IMR-90 (cell line): ENCODE data around the gene SHROOM3. TPM values are rescaled to one million over a fixed set of nuclear protein-coding genes. Genes with fewer than 3 reads are reported as not detected.

Experiments used
- ATAC-seq: fragments of 200-7000 bp; cut with Tn5 transposase; 2 replicates; pipeline ENCODE4 v1.9.1; 2020; ENCODE audit warnings: low read depth, mild to moderate bottlenecking, moderate library complexity
- BruUV-seq: library from RNA; stranded (reverse); fragments of 400-500 nt; replicated peaks from 2 replicates; lab custom pipeline; 2021; lab: Mats Ljungman, UMichigan
- CTCF ChIA-PET: fragments of 300-600 bp; formaldehyde crosslinking; extraction: SDS; loops from one replicate; lab custom pipeline; 2021; ENCODE audit warnings: antibody characterized with exemption; lab: Yijun Ruan, JAX
- POLR2A ChIA-PET: fragments of 300-600 bp; sonication (Branson Sonifier 250); formaldehyde crosslinking; loops from one replicate; lab custom pipeline; 2022; ENCODE audit warnings: antibody characterized with exemption; ENCODE audit not compliant: unreplicated experiment; lab: Charles Lee
- DNase-seq: peaks from one replicate; pipeline ENCODE4 v3.0.0; 2013
- H2AFZ ChIP-seq: replicated peaks from 2 replicates; pipeline ENCODE3; 2013; ENCODE audit warnings: low read length, mild to moderate bottlenecking; ENCODE audit not compliant: poor library complexity
- H2AK5ac ChIP-seq: 2 replicates; pipeline ENCODE4 v1.6.1; 2013; ENCODE audit warnings: low read depth, low read length, inconsistent platforms
- H2AK9ac ChIP-seq: replicated peaks from 2 replicates; pipeline ENCODE3; 2013; ENCODE audit warnings: mild to moderate bottlenecking, low read depth, low read length, moderate library complexity; ENCODE audit not compliant: poor library complexity
- H2BK120ac ChIP-seq: 2 replicates; pipeline ENCODE4 v1.6.1; 2013; ENCODE audit warnings: low read depth, low read length, inconsistent platforms
- H2BK15ac ChIP-seq: 3 replicates; pipeline ENCODE4 v1.6.1; 2013; ENCODE audit warnings: low read depth, low read length, inconsistent platforms
- H2BK20ac ChIP-seq: 2 replicates; pipeline ENCODE4 v1.6.1; 2013; ENCODE audit warnings: low read depth, mild to moderate bottlenecking, inconsistent platforms, low read length, moderate library complexity
- H2BK5ac ChIP-seq: 2 replicates; pipeline ENCODE4 v1.6.1; 2013; ENCODE audit warnings: mild to moderate bottlenecking, low read depth, low read length, inconsistent platforms; ENCODE audit not compliant: poor library complexity, severe bottlenecking
- H3K14ac ChIP-seq: replicated peaks from 2 replicates; pipeline ENCODE4 v1.6.1; 2013; ENCODE audit warnings: low read depth, low read length, inconsistent platforms
- H3K18ac ChIP-seq: 2 replicates; pipeline ENCODE4 v1.6.1; 2013; ENCODE audit warnings: low read depth, low read length, control low read depth
- H3K23ac ChIP-seq: 2 replicates; pipeline ENCODE4 v1.6.1; 2013; ENCODE audit warnings: low read depth, low read length, inconsistent platforms
- H3K27ac ChIP-seq: 2 replicates; pipeline ENCODE4 v1.5.1; 2013; ENCODE audit warnings: mild to moderate bottlenecking, control low read depth, low read length; ENCODE audit not compliant: insufficient read depth
- H3K27me3 ChIP-seq: 2 replicates; pipeline ENCODE4 v1.6.1; 2013; ENCODE audit warnings: low read length; ENCODE audit not compliant: control insufficient read depth, insufficient read depth
- H3K36me3 ChIP-seq: 2 replicates; pipeline ENCODE4 v1.6.1; 2013; ENCODE audit warnings: low read length, mixed read lengths; ENCODE audit not compliant: control insufficient read depth, insufficient read depth
- H3K4ac ChIP-seq: 2 replicates; pipeline ENCODE4 v1.6.1; 2013; ENCODE audit warnings: low read depth, low read length, inconsistent platforms
- H3K4me1 ChIP-seq: 2 replicates; pipeline ENCODE4 v1.6.1; 2013; ENCODE audit warnings: low read length, mixed read lengths; ENCODE audit not compliant: control insufficient read depth, insufficient read depth
- H3K4me2 ChIP-seq: 2 replicates; pipeline ENCODE4 v1.6.1; 2013; ENCODE audit warnings: low read depth, mild to moderate bottlenecking, control low read depth, low read length, moderate library complexity
- H3K4me3 ChIP-seq: 2 replicates; pipeline ENCODE4 v1.5.1; 2013; ENCODE audit warnings: low read depth, mild to moderate bottlenecking, control low read depth, low read length, moderate library complexity; ENCODE audit not compliant: insufficient read depth
- H3K56ac ChIP-seq: 2 replicates; pipeline ENCODE4 v1.6.1; 2013; ENCODE audit warnings: low read length, inconsistent platforms; ENCODE audit not compliant: insufficient read depth; ENCODE audit errors: extremely low read depth
- H3K79me1 ChIP-seq, 2 experiments: 2 replicates each; pipeline ENCODE4 v1.6.1; 2013; ENCODE audit warnings: low read length in 2 of 2, inconsistent platforms in 1 of 2, low read depth in 1 of 2
- H3K9ac ChIP-seq: 2 replicates; pipeline ENCODE4 v1.6.1; 2013; ENCODE audit warnings: low read depth, low read length, control low read depth
- H3K9me1 ChIP-seq: 2 replicates; pipeline ENCODE4 v1.6.1; 2013; ENCODE audit warnings: low read length, inconsistent platforms; ENCODE audit not compliant: insufficient read depth
- H3K9me3 ChIP-seq: 2 replicates; pipeline ENCODE4 v1.6.1; 2013; ENCODE audit warnings: low read length; ENCODE audit not compliant: control insufficient read depth, insufficient read depth
- H4K20me1 ChIP-seq: 2 replicates; pipeline ENCODE4 v1.6.1; 2013; ENCODE audit warnings: low read length, inconsistent platforms; ENCODE audit not compliant: insufficient read depth
- H4K5ac ChIP-seq: 2 replicates; pipeline ENCODE4 v1.6.1; 2013; ENCODE audit warnings: mild to moderate bottlenecking, low read depth, low read length, control low read depth
- H4K8ac ChIP-seq, 2 experiments: 2 replicates each; pipeline ENCODE4 v1.6.1; 2013; ENCODE audit warnings: low read depth in 2 of 2, low read length in 2 of 2, control low read depth in 1 of 2, inconsistent platforms in 1 of 2
- H4K91ac ChIP-seq: 2 replicates; pipeline ENCODE4 v1.6.1; 2013; ENCODE audit warnings: low read depth, low read length, inconsistent platforms; ENCODE audit not compliant: insufficient read depth
- BHLHE40 ChIP-seq: fragments of 150-350 bp; IDR thresholded peaks from 2 replicates; pipeline ENCODE4 v1.6.1; 2016; ENCODE audit warnings: mild to moderate bottlenecking, low read depth, low read length
- CEBPB ChIP-seq: IDR thresholded peaks from 2 replicates; pipeline ENCODE4 v1.6.1; 2012; ENCODE audit warnings: low read depth, low read length, improper control_type of control experiment
- CHD1 ChIP-seq: IDR thresholded peaks from 2 replicates; pipeline ENCODE4 v1.6.1; 2012; ENCODE audit warnings: low read depth, low read length, improper control_type of control experiment
- CTCF ChIP-seq: conservative IDR thresholded peaks from 2 replicates; pipeline ENCODE4 v1.5.1; 2012; ENCODE audit warnings: mild to moderate bottlenecking, low read depth, low read length, improper control_type of control experiment
- ELK1 ChIP-seq: fragments of 150-350 bp; IDR thresholded peaks from 2 replicates; pipeline ENCODE4 v1.6.1; 2016; ENCODE audit warnings: low read depth, mild to moderate bottlenecking, low read length, moderate library complexity, borderline replicate concordance
- FOS ChIP-seq: fragments of 150-350 bp; IDR thresholded peaks from 2 replicates; pipeline ENCODE4 v1.6.1; 2016; ENCODE audit warnings: low read depth, low read length
- MAFK ChIP-seq: IDR thresholded peaks from 2 replicates; pipeline ENCODE4 v1.6.1; 2012; ENCODE audit warnings: low read depth, low read length, improper control_type of control experiment
- MAZ ChIP-seq: IDR thresholded peaks from 2 replicates; pipeline ENCODE4 v1.6.1; 2012; ENCODE audit warnings: low read depth, mild to moderate bottlenecking, low read length, improper control_type of control experiment, moderate library complexity, borderline replicate concordance
- MXI1 ChIP-seq: IDR thresholded peaks from 2 replicates; pipeline ENCODE4 v1.6.1; 2012; ENCODE audit warnings: low read depth, mild to moderate bottlenecking, low read length, moderate library complexity, borderline replicate concordance
- NFE2L2 ChIP-seq: fragments of 150-350 bp; IDR thresholded peaks from 2 replicates; pipeline ENCODE4 v1.6.1; 2016; ENCODE audit warnings: low read depth, mild to moderate bottlenecking, low read length
- POLR2A ChIP-seq: IDR thresholded peaks from 2 replicates; pipeline ENCODE4 v1.6.1; 2012; ENCODE audit warnings: mild to moderate bottlenecking, low read depth, low read length
- RAD21 ChIP-seq: IDR thresholded peaks from 2 replicates; pipeline ENCODE4 v1.6.1; 2012; ENCODE audit warnings: low read length, improper control_type of control experiment
- RCOR1 ChIP-seq: IDR thresholded peaks from 2 replicates; pipeline ENCODE4 v1.6.1; 2012; ENCODE audit warnings: mild to moderate bottlenecking, low read length, improper control_type of control experiment; ENCODE audit not compliant: insufficient replicate concordance
- RFX5 ChIP-seq: IDR thresholded peaks from 2 replicates; pipeline ENCODE4 v1.8.0; 2012; ENCODE audit warnings: low read depth, mild to moderate bottlenecking, low read length, moderate library complexity
- SMC3 ChIP-seq: fragments of 150-350 bp; IDR thresholded peaks from 2 replicates; pipeline ENCODE4 v1.6.1; 2016; ENCODE audit warnings: low read depth, mild to moderate bottlenecking, antibody characterized with exemption, low read length, moderate library complexity
- USF2 ChIP-seq: fragments of 150-350 bp; IDR thresholded peaks from 2 replicates; pipeline ENCODE4 v1.6.1; 2017; ENCODE audit warnings: mild to moderate bottlenecking, antibody characterized with exemption, low read length, low read depth
- WGBS, 2 experiments: methylation state at CpG; one replicate each; pipeline versions ENCODE4 v1.1.5 to v1.1.7; 2013; ENCODE audit warnings: missing lambda C conversion rate in 2 of 2; ENCODE audit not compliant: insufficient read length in 1 of 2; ENCODE audit errors: extremely low coverage in 2 of 2; 5-methylcytosine and 5-hydroxymethylcytosine counted together
- dilution Hi-C: fragments of 300-500 bp; cut with HindIII; formaldehyde crosslinking; loops from one replicate; pipeline ENCODE4 v1.14.3; 2018; ENCODE audit warnings: low sequenced_read_pairs; ENCODE audit not compliant: unreplicated experiment
- in situ Hi-C: fragments of 300-500 bp; cut with MboI; formaldehyde crosslinking; loops from 3 replicates; pipeline ENCODE4 v1.14.3; 2019; ENCODE audit warnings: low sequenced_read_pairs, inconsistent platforms, mixed read lengths
- intact Hi-C: fragments of 100-400 bp; cut with micrococcal nuclease; formaldehyde crosslinking; loops from 2 replicates; pipeline ENCODE4 v1.10.0; 2022
- polyA plus RNA-seq, 3 experiments: library from polyadenylated mRNA; depleted of rRNA; stranded (reverse); fragments of >200 nt; gene quantifications; 2 replicates each; pipeline ENCODE4 v1.2.3, GENCODE V29; 2012; ENCODE audit warnings: low replicate concordance in 1 of 3
- total RNA-seq: library from RNA; depleted of rRNA; stranded (reverse); fragments of >200 nt; gene quantifications from 2 replicates; pipeline ENCODE4 v1.2.3, GENCODE V29; 2012

SHROOM3 gene
- total and polyA plus RNA-seq, 2 of the 4 experiments (the other 2 are of a cell fraction), result 10.8 to 19.5 TPM

- in situ Hi-C loops (no loop called here), intact Hi-C loops (no loop called here), dilution Hi-C loops (no loop called here)
- Histone ChIP-seq H2AFZ (no peak overlapping the region), H3K79me1 (peaks cover 47 to 82% of the 10 kb centered on the region in 2 experiments), H2AK9ac (no peak overlapping the region), H3K27ac (no peak overlapping the region), H4K8ac (peak overlapping the region; percentile 6 to 28; a peak in 3 of 4 replicates), H2BK20ac (peak overlapping the region; percentile 16; the same call in 1 of the 2 replicates), H3K18ac (peak overlapping the region; percentile 3; the same call in 1 of the 2 replicates), H4K91ac (no peak overlapping the region), H2BK120ac (peak overlapping the region; percentile 85; the same call in 1 of the 2 replicates), H3K23ac (peak overlapping the region; percentile 86; the same call in 1 of the 2 replicates), H3K14ac (peak overlapping the region; percentile 35), H3K36me3 (peaks cover 6% of the 10 kb centered on the region; the same call in 1 of the 2 replicates), H3K4ac (peak overlapping the region; percentile 85; the same call in 1 of the 2 replicates), H3K4me1 (peaks cover 24% of the 10 kb centered on the region), H2AK5ac (no peak overlapping the region; the same call in 1 of the 2 replicates), H3K56ac (0 out of 2 replicates have a peak overlapping the region, but pooled peaks have one; percentile 29), H3K9ac (no peak overlapping the region; the same call in 1 of the 2 replicates), H2BK15ac (peak overlapping the region; percentile 0; the same call in 1 of the 3 replicates), H3K9me1 (peaks cover 36% of the 10 kb centered on the region), H4K5ac (no peak overlapping the region; the same call in 1 of the 2 replicates), H4K20me1 (no peaks in the 10 kb centered on the region), H3K27me3 (no peaks in the 10 kb centered on the region), H3K4me2 (no peak overlapping the region), H2BK5ac (peak overlapping the region; percentile 69), H3K4me3 (no peak overlapping the region), H3K9me3 (no peaks in the 10 kb centered on the region)
- no peak for TF ChIP-seq MXI1
- no peak for TF ChIP-seq MAFK
- no peak for TF ChIP-seq ELK1
- TF ChIP-seq CTCF, result no peak
- TF ChIP-seq RFX5, result no peak
- no peak for TF ChIP-seq POLR2A
- TF ChIP-seq MAZ, result no peak
- no peak for TF ChIP-seq NFE2L2
- TF ChIP-seq BHLHE40, result no peak
- no peak for TF ChIP-seq CHD1
- TF ChIP-seq CEBPB, result no peak
- no peak for TF ChIP-seq RAD21
- TF ChIP-seq FOS, result no peak
- TF ChIP-seq USF2, result no peak
- no peak for TF ChIP-seq SMC3
- TF ChIP-seq RCOR1, result no peak
- ChIA-PET POLR2A (interaction anchor here (0.8 kb wide), 1 partner anchor 23 kb away, joined by 3 read pairs; no protein-coding TSS in a partner anchor), CTCF (interaction anchor here (1.3 to 1.5 kb wide), 2 partner anchors 8 to 28 kb away, joined by 3 to 4 read pairs; no protein-coding TSS in a partner anchor)
- WGBS, 2 experiments, result no CpG with 5 or more reads among the region's 1 CpG
- DNase-seq (peak; percentile 38), ATAC-seq (peak; percentile 30)
- no TSS peak for BruUV-seq
Observed at GRCh38 chr4:76729980-76730379, 295.0 kb downstream of the SHROOM3 start.
